Activated CD8-positive, alpha-beta memory T cell treated with anti-CD3 and anti-CD28 coated beads, Interleukin-2, amount 50 U/mL, for 1 hour (primary cell): ENCODE data around the gene FOXA2.

Source experiments
- DNase-seq: peaks from one replicate; pipeline ENCODE4 v3.0.0-alpha.2; 2020; ENCODE audit errors: extremely low read depth

The FOXA2 gene

GRCh38 chr20:22536956-22537756, 47.2 kb downstream of the FOXA2 start:
- no peak for DNase-seq

DNA sequence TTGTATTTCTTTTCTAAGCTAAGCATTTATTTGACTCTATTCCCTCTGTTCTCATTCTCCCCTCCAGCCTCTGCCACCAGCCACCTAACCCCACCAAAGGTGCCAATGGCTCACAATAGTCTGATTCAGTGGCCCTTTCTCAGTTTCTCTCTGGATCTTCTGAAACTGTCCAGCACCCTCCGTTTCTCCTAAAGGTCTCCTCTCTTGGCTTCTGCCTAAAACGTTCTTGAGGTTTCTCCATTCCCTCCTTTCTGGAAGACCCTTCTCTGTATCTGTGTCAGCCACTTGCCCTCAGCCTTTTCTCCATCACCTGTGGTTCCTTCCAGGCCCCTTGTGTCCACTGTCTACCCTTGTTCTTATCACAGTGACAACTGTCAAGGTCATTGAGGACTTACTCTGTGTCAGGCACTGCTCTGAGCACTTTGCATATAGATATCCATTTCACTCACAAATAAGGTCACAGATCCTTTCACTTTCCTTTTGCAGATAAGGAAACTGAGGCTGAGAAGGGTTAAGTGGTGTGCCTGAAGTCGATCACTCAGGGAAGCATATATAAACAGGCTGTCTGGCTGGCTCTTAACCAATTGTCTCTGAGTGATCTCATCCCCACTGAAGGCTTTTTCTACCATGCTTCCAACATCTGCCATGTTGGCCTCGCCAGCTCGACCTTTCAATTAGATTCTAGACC, 48.1 kb downstream of the FOXA2 start:
- no peak for DNase-seq

GRCh38 chr20:22535483-22535882, 48.9 kb downstream of the FOXA2 start:
- DNase-seq, result no peak

DNA sequence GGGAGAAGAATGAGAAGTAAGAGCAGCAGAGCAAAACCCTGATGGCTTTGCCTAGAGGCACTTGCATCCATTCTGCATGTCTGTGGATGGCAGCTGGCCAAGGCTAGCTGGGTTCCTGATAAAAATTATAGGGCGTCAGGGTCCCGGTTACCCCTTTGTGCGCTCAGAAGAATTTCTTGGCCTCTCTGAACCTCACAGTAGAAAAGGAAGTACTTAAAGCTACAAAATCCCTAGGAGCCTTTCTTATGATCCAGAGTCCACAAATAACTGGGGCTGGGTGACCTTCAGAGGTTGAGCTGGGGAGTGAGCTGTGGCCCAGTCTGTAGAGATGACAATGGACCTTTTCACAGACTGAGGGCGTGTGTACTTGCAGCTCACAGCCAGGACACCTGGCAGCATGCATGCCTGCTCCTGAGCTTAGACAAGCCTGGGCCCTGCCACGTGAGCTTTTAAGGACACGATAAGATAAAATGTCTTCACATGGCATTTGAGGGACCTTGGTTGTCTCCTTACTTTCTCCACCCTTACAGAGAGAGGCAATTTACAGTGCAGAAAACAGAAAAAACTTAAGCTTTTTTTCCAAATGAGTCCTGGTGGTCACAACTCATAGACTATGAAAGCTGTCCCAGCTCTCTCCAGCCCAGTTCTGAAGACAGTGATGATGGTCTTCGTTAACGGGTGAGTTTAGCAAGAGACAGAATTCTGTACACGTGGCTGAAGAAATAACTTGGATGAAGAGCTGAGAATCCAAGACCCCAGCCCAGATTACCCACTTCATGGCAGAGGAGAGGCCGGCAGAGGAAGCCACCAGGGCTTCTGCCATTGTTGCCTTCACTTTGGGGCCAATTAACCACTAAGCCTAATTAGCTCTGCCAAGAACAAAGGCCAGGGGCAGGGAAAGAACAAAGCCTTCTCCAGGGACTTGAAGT, 50.3 kb downstream of the FOXA2 start:
- DNase-seq, result no peak

GRCh38 chr20:22532598-22532997, 51.8 kb downstream of the FOXA2 start:
- DNase-seq, result no peak

- DNase-seq, result no peak
These were observed 52.6 kb downstream of the FOXA2 start for GRCh38 chr20:22531756-22532155.

GRCh38 chr20:22531056-22531615, 53.2 kb downstream of the FOXA2 start:
- DNase-seq, result no peak
